HTR-8/SVneo (cell line): ENCODE measurements around the gene GJB5.
A peak's percentile ranks its signal among the peaks of the same experiment; 100 is the strongest.
"Not testable (repeated sequence)": the region's sequence is repeated elsewhere in the genome, so short reads cannot be mapped to it uniquely, and the experiment has no call there.

ENCODE experiments used
- DNase-seq: peaks from one replicate; pipeline ENCODE4 v3.0.0; 2011; ENCODE audit warnings: low spot score, mixed read lengths; ENCODE audit not compliant: insufficient read length
- FAIRE-seq: peaks from 2 replicates; lab custom pipeline; 2011; peaks lifted over from hg19 to GRCh38; lab: Jason Lieb, UNC

The GJB5 gene

DNA sequence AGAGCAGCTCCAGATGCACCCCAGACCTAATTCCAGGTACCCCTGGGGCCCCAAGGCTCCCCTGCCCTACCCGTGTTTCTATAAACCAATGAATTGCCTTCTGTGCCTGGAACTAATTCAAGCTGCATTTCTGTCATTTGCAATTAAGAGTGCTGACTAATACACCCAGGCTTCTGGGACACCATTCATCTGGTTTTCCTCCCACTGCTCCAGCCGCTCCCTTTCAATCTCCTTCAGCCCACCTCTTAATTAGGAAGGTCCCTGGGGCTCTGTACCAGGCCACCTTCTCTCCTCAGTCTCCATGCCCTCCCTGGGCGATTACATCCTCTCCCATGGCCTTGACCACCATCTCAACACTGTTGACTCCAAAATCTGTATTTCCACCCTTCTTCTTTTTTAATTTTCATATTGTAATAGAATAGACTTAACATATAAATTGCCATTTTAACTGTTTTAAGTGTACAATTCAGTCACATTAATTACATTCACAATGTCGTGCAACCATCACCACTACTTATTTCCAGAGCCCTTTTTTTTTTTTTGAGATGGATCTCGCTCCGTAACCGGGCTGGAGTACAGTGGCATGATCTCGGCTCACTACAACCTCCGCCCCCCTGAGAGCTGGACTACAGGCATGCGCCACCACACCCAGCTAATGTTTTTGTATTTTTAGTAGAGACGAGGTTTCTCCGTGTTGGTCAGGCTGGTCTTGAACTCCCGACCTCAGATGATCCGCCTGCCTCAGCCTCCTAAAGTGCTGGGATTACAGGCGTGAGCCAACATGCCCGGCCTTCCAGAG is 16.9 kb downstream of the GJB5 start:
- DNase-seq: no peak
- FAIRE-seq: no peak

DNA sequence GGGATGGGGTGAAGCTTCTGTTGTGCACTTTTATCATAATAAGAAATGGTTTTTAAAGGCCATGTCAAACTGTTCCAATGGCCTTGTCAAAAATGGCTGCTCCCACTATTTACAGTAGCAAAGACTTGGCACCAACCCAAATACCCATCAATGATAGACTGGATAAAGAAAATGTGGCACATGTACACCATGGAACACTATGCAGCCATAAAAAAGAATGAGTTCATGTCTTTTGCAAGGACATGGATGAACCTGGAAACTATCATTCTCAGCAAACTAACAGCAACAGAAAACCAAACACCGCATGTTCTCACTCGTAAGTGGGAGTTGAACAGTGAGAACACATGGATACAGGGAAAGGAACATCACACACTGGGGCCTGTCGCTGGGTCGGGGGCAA is 18.3 kb downstream of the GJB5 start:
- FAIRE-seq: not testable (repeated sequence)

DNA sequence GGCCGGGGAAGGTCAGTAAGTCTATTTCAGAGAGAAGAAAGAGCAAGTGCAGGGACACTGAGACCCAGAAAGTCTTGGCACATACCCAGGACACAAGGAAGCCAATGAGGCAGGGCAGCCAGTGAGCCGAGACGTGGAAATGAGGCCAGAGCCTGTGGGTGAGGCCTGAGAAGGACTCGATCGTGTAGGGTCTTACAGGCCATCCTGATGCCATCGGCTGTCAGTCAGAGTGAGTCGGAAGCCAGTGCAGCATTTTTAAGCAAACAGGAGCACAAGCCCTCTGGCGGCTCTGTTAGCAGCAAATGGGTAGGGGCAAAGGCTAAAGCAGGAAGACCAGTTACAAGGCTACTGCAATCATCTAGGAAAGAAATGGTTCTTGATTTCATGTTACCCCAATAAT is 20.1 kb downstream of the GJB5 start:
- no peak for FAIRE-seq
- no peak for DNase-seq

More for the DNA sequence above, 18.3 kb downstream of the GJB5 start:
- not testable (repeated sequence) for DNase-seq

DNA sequence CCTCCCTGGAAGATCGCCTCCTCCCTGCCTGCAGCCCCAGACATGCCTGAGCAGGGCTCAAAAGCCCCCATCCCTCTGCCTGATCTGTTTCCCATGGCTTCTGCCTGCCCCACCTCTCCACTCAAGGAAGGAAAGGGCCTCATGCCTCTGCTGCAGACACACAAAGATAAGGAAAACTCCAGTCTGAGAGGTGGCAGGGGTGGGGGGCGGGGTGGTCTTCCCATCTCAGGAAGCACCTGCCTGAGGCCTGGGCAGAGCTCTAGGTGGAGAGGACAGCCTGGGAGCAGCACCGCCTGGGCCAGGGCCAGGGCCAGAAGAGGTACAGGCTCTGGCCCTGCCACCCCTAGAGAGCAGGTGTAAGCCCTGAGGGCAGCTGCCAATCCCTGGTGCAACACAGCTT is 22.1 kb downstream of the GJB5 start:
- no peak for FAIRE-seq
- no peak for DNase-seq

DNA sequence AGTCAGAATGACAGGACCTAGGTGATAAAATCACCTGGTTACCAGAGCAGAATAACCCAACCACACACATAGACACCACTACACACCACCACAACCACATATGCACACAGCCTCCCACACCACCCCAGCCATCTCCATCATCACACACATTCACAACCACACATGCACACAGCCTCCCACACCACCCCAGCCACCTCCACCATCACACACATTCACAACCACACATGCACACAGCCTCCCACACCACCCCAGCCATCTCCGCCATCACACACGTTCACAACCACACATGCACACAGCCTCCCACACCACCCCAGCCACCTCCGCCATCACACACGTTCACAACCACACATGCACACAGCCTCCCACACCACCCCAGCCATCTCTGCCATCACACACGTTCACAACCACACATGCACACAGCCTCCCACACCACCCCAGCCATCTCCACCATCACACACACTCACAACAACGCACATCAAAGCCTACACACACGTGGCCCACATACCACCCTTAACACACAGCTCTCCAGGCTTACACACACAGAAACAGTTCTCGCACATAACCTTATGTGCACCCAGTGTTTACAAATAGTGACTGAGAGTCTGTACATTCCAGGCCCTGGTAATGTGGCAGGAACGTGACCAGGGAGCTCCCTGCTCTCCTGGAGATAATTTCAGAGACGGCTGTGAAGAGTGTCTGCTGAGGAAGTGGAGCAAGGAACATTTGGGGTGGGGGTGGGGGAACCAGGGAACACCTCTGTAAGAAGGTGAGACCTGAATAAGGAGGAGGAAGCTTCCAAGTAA is 22.9 kb downstream of the GJB5 start:
- FAIRE-seq (no peak), DNase-seq (no peak)

DNA sequence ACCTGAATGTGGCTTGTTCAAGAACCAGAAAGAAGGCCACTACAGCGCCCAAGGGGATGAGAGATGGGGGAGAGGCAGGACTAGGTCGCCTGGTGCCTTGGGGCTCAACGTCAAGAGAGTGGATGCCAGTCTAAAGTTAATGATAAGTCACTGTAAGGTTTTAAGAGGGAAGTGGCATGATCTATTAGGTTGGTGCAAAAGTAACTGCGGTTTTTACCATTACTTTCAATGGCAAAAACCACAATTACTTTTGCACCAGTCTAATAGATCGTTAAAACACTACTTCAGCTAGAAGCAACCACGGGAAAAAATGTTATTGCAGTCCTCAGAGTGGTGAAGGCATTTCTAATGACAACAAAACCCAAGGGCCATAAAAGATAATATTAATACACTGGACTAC is 23.5 kb downstream of the GJB5 start:
- DNase-seq (no peak), FAIRE-seq (no peak)

DNA sequence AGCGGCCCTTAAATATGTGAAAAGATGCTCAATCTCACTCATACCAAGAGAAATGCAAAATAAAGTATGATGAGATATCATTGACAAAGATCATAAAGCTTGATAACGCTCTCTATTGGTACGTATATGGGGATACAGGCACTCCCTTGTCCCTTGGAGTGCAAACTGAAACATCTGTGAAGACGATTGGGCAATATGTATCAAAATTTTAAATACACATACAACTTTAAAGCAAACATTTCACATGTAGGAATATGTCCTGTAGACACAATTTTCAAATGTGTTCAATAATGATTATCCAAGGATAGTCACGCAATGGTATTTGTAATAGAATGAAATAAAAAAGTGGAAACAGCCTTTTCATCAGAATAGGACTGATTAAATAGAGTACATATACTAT is 24.2 kb downstream of the GJB5 start:
- DNase-seq (no peak), FAIRE-seq (no peak)

DNA sequence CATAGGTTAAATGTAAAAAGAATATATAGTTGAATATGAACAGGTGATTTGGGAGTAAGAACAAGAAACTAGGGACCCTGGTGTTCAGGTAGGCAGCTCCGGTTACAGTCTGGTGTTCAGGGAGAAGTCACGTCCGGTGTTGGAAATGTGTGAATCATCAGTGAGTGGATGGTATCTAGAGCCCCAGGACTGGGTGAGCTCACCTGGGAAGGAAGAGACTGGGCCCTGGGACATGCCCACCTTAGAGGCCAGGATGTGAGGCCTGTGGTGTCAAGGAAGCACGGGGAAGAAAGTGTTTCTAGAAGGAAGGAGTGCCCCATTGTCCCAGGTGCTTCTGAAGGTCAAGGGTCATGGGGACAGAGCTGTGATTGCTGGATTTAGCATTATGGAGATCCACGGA is 24.7 kb downstream of the GJB5 start:
- FAIRE-seq (no peak), DNase-seq (no peak)

DNA sequence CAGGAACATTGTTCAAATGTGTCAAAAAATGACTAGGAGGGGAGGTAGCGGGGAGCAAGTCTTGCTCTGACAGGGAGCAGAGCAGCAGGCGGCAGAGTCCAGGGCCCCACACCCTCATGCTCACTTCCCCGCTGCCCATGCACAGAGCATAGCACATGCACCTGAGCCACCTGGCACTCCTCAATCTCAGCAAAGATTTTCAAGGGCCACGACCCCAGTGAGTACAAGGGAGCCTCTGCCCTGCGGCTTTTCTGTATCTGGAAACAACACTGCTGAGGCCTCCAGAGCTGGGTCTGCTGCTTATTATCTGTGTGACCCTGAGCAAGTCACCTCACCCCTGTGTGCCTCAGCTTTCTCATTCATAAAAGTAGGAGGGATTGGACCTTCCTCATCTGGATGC is 25.1 kb downstream of the GJB5 start:
- FAIRE-seq: no peak
- no peak for DNase-seq

DNA sequence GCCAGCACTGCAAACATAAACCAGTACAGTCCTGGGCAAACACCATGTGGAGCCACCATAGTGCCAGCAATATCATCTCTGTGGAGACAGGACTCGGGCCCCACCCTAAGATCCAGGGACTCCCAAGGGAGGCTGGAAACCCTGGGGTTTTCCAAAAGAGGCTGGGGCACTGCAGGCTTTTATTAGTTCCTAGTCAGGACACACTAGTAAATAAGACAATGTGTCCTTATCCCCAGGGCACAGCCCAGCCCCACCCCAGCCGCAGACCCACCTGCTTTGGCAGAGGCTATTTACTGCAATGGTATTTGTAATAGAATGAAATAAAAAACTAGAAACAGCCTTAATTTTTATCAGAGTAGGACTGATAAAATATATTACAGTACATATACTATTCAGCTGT is 25.7 kb downstream of the GJB5 start:
- DNase-seq (no peak), FAIRE-seq (no peak)

DNA sequence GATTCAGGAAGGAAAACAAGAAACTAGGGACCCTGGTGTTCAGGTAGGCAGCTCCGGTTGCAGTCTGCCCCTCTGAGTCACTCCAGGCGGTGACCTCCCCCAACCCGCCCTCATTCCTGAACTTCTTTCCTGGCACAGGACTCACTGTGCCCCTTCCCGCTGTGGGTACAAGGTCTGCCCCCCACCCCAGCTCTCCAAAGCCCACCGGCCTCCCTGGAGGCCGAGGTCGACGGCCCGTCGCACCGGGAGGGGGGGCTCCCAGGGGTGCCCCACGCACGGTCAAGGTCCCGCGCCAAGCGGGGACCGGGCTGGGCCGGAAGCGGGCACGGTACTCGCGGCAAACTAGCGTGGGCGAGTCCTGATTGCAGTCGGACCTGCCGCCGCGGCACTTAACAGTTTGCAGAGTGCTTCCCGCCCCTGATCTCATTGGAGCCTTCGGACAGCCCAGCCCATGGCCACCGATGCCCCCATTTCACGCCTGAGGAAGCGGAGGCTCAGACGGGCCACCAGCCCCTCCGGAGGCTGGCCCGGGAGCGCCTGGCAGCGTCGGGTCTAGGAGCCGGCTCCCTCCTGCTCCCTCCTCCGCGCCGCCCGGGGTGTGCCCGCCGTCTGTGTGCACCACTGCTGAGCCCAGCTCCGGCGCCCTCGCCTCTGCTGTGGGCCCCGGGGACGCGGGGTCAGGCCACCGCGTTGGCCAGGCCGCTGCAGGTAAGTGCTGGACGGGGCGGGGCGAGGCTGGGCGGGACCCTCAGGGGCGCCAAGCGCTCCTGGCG is 26.4 kb downstream of the GJB5 start, which contains the start of gene GJB3:
Gene GJB3, plus strand, starts transcription at position 144 of the 773 bp plus-strand sequence. CDS start 3,549 bp downstream, outside the sequence.
- no peak for DNase-seq
- peak; percentile 28 for FAIRE-seq

DNA sequence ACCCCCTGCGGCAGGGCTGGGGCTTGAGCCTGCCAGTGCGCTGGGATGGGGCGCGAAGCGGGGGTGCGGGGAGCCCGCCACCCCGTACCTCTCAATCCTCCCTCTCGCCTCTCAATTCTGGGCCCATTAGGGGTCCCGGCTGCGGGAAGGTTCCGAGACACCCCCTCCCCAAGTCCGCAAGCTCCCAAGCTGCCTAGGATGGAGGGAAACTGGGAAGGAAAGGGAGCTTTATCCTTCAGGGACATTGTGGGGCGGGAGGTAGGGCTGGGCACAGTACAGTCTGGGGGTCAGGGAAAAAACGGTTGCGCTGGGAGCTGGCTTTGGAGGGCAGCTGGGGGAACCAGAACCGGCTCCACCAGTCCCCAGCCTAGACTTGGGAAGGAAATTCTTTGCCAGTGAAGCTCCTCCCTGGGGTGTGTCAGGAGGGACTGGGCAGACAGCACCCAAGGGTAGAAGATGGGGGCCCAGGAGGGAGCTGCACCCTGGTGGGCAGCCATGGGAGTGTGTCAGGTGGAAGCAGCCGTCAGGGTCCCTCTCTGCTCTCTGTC is 27.1 kb downstream of the GJB5 start:
- DNase-seq (no peak), FAIRE-seq (no peak)

DNA sequence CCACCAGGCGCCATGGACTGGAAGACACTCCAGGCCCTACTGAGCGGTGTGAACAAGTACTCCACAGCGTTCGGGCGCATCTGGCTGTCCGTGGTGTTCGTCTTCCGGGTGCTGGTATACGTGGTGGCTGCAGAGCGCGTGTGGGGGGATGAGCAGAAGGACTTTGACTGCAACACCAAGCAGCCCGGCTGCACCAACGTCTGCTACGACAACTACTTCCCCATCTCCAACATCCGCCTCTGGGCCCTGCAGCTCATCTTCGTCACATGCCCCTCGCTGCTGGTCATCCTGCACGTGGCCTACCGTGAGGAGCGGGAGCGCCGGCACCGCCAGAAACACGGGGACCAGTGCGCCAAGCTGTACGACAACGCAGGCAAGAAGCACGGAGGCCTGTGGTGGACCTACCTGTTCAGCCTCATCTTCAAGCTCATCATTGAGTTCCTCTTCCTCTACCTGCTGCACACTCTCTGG is 29.9 kb downstream of the GJB5 start:
- DNase-seq: no peak
- FAIRE-seq: no peak

DNA sequence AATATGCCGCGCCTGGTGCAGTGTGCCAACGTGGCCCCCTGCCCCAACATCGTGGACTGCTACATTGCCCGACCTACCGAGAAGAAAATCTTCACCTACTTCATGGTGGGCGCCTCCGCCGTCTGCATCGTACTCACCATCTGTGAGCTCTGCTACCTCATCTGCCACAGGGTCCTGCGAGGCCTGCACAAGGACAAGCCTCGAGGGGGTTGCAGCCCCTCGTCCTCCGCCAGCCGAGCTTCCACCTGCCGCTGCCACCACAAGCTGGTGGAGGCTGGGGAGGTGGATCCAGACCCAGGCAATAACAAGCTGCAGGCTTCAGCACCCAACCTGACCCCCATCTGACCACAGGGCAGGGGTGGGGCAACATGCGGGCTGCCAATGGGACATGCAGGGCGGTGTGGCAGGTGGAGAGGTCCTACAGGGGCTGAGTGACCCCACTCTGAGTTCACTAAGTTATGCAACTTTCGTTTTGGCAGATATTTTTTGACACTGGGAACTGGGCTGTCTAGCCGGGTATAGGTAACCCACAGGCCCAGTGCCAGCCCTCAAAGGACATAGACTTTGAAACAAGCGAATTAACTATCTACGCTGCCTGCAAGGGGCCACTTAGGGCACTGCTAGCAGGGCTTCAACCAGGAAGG is 30.5 kb downstream of the GJB5 start:
- FAIRE-seq: no peak

DNA sequence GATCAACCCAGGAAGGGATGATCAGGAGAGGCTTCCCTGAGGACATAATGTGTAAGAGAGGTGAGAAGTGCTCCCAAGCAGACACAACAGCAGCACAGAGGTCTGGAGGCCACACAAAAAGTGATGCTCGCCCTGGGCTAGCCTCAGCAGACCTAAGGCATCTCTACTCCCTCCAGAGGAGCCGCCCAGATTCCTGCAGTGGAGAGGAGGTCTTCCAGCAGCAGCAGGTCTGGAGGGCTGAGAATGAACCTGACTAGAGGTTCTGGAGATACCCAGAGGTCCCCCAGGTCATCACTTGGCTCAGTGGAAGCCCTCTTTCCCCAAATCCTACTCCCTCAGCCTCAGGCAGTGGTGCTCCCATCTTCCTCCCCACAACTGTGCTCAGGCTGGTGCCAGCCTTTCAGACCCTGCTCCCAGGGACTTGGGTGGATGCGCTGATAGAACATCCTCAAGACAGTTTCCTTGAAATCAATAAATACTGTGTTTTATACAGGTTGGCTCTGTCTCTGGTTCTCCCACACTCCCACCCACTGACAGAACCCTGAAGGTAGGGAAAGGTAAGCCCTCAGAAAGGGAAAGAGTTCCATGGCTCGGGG is 31.1 kb downstream of the GJB5 start:
- DNase-seq (no peak), FAIRE-seq (no peak)

More for the DNA sequence above, 30.5 kb downstream of the GJB5 start:
- no peak for DNase-seq

DNA sequence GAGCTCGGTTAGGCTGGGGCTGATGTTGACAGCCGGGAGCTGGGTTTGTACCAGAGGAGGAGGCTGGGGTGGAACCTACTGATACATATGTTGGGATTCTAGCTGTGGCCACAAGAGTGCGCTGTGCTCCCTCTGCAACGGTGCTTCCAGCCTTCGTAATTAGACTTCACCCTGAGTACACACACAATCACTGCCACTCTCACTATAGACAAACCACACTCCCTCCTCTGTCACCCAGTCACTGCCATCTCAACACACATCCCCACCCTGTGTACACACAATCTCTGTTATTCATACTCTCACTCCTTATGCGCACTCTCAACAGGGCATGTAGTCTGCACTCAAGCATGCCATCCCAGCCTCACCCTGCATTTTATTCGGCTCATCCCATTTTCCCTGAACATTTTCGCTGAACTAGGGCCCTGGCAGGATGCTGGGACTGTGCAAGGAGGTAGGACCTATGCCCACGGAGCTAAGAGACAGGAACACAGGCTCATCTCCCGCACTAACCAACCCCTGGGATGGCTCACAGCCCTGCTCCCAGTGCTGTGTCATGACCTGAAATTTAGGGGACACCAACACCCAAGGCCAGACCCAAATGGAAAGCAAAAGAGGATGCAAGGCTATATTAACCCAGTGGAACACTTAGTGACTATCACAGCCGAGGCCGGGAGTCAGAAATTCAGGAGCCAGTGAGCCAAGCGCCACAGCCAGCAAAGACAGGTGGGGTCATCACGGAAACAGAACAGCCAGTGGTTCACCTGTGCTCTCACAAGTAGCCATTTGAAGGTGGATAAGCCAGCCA is 31.9 kb downstream of the GJB5 start:
- FAIRE-seq (peak; percentile 58), DNase-seq (peak; percentile 67)

DNA sequence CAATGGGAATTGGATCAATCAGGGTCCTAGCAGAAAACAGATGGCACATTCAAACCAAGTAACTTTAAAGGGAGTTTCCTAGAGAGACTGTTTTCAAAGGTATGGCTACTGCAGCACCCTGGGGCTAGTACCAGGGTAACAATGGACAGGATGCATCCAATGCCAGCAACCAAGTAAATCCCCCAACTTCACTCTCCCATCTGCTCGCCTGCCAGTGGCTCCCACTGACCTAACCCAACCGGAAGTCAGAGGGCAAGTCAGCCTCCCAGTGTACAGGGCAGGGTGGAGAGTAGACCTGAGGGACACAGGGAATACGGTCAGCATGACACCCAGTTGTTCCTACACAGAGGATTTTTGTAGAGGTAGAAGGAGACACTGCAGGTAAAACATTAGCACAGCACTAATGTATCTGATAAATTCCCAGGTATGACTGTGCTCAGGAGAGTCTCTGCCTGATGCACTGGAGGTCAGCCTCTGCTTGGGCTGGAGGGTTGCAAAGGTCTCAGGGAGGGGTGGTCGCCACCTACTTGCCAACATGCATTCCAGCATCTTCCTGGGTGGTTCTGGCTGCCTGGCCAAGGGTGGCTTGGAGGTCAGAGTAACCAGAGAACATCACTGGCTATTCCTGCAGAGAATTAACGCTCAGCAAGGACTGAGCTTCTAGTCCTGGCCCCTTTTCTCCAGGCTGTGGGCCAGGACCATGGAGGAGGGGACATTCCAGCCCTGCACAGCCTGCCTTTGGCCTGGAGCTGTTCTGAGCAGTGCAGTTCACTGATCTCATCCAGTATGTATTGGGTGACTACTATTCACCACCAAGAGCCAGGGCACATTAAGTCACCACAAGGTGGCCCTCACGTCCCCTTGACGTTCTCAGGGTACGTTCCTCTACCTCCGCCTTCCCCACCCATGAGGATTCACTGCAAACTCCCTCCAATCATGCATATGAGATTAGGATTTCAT is 32.9 kb downstream of the GJB5 start:
- DNase-seq: no peak
- no peak for FAIRE-seq
